Hepatocyte (in vitro differentiated cells): ENCODE results near the gene MRGPRE.
"Not testable (repeated sequence)": the region's sequence is repeated elsewhere in the genome, so short reads cannot be mapped to it uniquely, and the experiment has no call there.

Experiments
- CTCF ChIP-seq: fragments of 200-600 bp; sonication (generic); IDR thresholded peaks from 2 replicates; pipeline ENCODE4 v1.5.1; 2016; ENCODE audit warnings: antibody characterized with exemption, mild to moderate bottlenecking; ENCODE audit not compliant: poor library complexity
- EZH2 ChIP-seq: fragments of 200-600 bp; sonication (generic); IDR thresholded peaks from 2 replicates; pipeline ENCODE4 v1.6.1; 2016; ENCODE audit warnings: antibody characterized with exemption, mild to moderate bottlenecking, borderline replicate concordance
- EZH2phosphoT487 ChIP-seq: fragments of 200-600 bp; sonication (generic); IDR thresholded peaks from one replicate; pipeline ENCODE4 v1.6.1; 2018; ENCODE audit warnings: antibody characterized with exemption, mild to moderate bottlenecking, low read depth, moderate library complexity; ENCODE audit not compliant: unreplicated experiment, severe bottlenecking

- not testable (repeated sequence) for TF ChIP-seq CTCF, EZH2, EZH2phosphoT487
Observed at GRCh38 chr11:3273629-3274028, 41.4 kb upstream of the MRGPRE start.
